Breast epithelium (tissue), 4 donors: ENCODE data around the gene AFF4. TPM values are rescaled to one million over a fixed set of nuclear protein-coding genes. Genes with fewer than 3 reads are reported as not detected.
"Not testable (repeated sequence)": the region's sequence is repeated elsewhere in the genome, so short reads cannot be mapped to it uniquely, and the experiment has no call there.

Experiments
- DNase-seq, 2 donors: peaks; one replicate each; pipeline ENCODE4 v3.0.0-alpha.2; 2019; ENCODE audit warnings: low spot score in 2 of 2
- H3K27ac ChIP-seq, 2 donors: fragments of 200-600 bp; sonication (generic) in 1 of 2; one replicate each; pipeline ENCODE4 v1.5.1; 2016 to 2019; ENCODE audit warnings: mild to moderate bottlenecking in 1 of 2
- H3K27me3 ChIP-seq, 2 donors: fragments of 200-600 bp; sonication (generic) in 1 of 2; one replicate each; pipeline versions ENCODE4 v1.5.1 to v1.6.0; 2017 to 2019; ENCODE audit warnings: control low read depth in 1 of 2, mild to moderate bottlenecking in 1 of 2
- H3K36me3 ChIP-seq: fragments of 200-600 bp; one replicate; pipeline ENCODE4 v1.5.1; 2019
- H3K4me1 ChIP-seq, 2 donors: fragments of 200-600 bp; sonication (generic); one replicate each; pipeline ENCODE4 v1.5.1; 2016 to 2019; ENCODE audit warnings: control low read depth in 1 of 2
- H3K4me3 ChIP-seq, 3 donors: fragments of 200-600 bp; sonication (generic); 1 replicate in 2 of 3; 2 replicates in 1 of 3; pipeline ENCODE4 v1.5.1; 2016 to 2019; ENCODE audit warnings: mild to moderate bottlenecking in 3 of 3, moderate library complexity in 2 of 3
- H3K9me3 ChIP-seq, 2 donors: fragments of 200-600 bp; sonication (generic) in 1 of 2; one replicate each; pipeline ENCODE4 v1.5.1; 2016 to 2019; ENCODE audit warnings: control low read depth in 1 of 2
- CTCF ChIP-seq, 3 donors: fragments of 450-650 bp; IDR thresholded peaks; one replicate each; pipeline ENCODE4 v1.5.1; 2016 to 2017; ENCODE audit warnings: antibody characterized with exemption in 3 of 3, mild to moderate bottlenecking in 3 of 3, moderate library complexity in 3 of 3
- POLR2A ChIP-seq: fragments of 450-650 bp; IDR thresholded peaks from one replicate; pipeline ENCODE4 v1.6.1; 2016; ENCODE audit warnings: antibody characterized with exemption, mild to moderate bottlenecking, moderate library complexity
- POLR2AphosphoS5 ChIP-seq, 3 donors: sonication (generic); formaldehyde crosslinking; IDR thresholded peaks; one replicate each; pipeline ENCODE4 v1.6.1; 2017; ENCODE audit warnings: antibody characterized with exemption in 3 of 3
- intact Hi-C: fragments of 100-400 bp; cut with DNase I; formaldehyde crosslinking; loops from one replicate; pipeline ENCODE4 v1.15.1; 2023; ENCODE audit warnings: low total_unique reads
- total RNA-seq, 3 donors: library from RNA; depleted of rRNA; stranded (reverse); fragments of >200 nt; gene quantifications; one replicate each; pipeline ENCODE4 v1.1.0, GENCODE V29; 2016

The AFF4 gene
- 100 to 1,000 TPM in 1 of 3 donors, 10 to 100 TPM in 2; 70.2 to 108 (median 75.4) TPM for total RNA-seq

GRCh38 chr5:132963171-132964104, at the start of gene AFF4:
Gene AFF4, minus strand, starts transcription at chr5:132963634. Its CDS starts 26,445 bp downstream, at chr5:132937189.
- Histone ChIP-seq H3K4me1 (peaks cover 0 to 14% of the 10 kb centered on the region in 2 donors), H3K9me3 (no peaks in the 10 kb centered on the region)

GRCh38 chr5:133008455-133008854, 45.0 kb upstream of the AFF4 start:
- intact Hi-C loops, H3K27ac ChIP-seq, H3K36me3 ChIP-seq, H3K9me3 ChIP-seq, H3K4me1 ChIP-seq, DNase-seq, H3K27me3 ChIP-seq, H3K4me3 ChIP-seq: not testable (repeated sequence)

More at GRCh38 chr5:132963171-132964104, at the start of gene AFF4:
- Histone ChIP-seq H3K27me3 (no peaks in the 10 kb centered on the region), H3K27ac (peak within 1 kb of the TSS; percentile 95 to 100), H3K4me3 (peak within 1 kb of the TSS; percentile 78 to 100 (median 97)), H3K36me3 (no peaks in the 10 kb centered on the region)
- TF ChIP-seq POLR2A (peak; percentile 94), POLR2AphosphoS5 (IDR thresholded peaks at IDR 0.05) (peak; percentile 95 to 99 (median 97)), CTCF (IDR thresholded peaks at IDR 0.05) (no peak)
- intact Hi-C loops, result no loop called here
- DNase-seq, result peak; percentile 95 to 96

GRCh38 chr5:133006653-133007052, 43.2 kb upstream of the AFF4 start:
- intact Hi-C loops, result no loop called here
- H3K27me3 ChIP-seq, result no peaks in the 10 kb centered on the region
- H3K4me3 ChIP-seq, result no peak overlapping the region
- H3K4me1 ChIP-seq, result no peaks in the 10 kb centered on the region
- no peak for DNase-seq
- no peak overlapping the region for H3K27ac ChIP-seq
- H3K9me3 ChIP-seq, result no peaks in the 10 kb centered on the region
- TF ChIP-seq CTCF (IDR thresholded peaks at IDR 0.05), result no peak
- no peak for TF ChIP-seq POLR2A
- TF ChIP-seq POLR2AphosphoS5 (IDR thresholded peaks at IDR 0.05), result no peak
- no peaks in the 10 kb centered on the region for H3K36me3 ChIP-seq

GRCh38 chr5:132999246-132999645, 35.8 kb upstream of the AFF4 start:
- Histone ChIP-seq H3K4me3 (no peak overlapping the region), H3K27me3 (no peaks in the 10 kb centered on the region), H3K27ac (no peak overlapping the region), H3K4me1 (no peaks in the 10 kb centered on the region), H3K9me3 (no peaks in the 10 kb centered on the region), H3K36me3 (no peaks in the 10 kb centered on the region)
- intact Hi-C loops, result no loop called here
- DNase-seq, result no peak
- TF ChIP-seq POLR2AphosphoS5 (IDR thresholded peaks at IDR 0.05) (no peak), POLR2A (no peak), CTCF (IDR thresholded peaks at IDR 0.05) (no peak)

GRCh38 chr5:132998556-132998955, 35.1 kb upstream of the AFF4 start:
- no peak for DNase-seq
- Histone ChIP-seq H3K36me3 (no peaks in the 10 kb centered on the region), H3K27me3 (no peaks in the 10 kb centered on the region), H3K4me3 (no peak overlapping the region), H3K9me3 (no peaks in the 10 kb centered on the region), H3K27ac (no peak overlapping the region), H3K4me1 (no peaks in the 10 kb centered on the region)
- TF ChIP-seq POLR2A (no peak), CTCF (IDR thresholded peaks at IDR 0.05) (no peak), POLR2AphosphoS5 (IDR thresholded peaks at IDR 0.05) (no peak)
- intact Hi-C loops, result no loop called here
